Body of pancreas (tissue), 4 donors: ENCODE data around the gene CXCR6.

ENCODE experiments used
- POLR2A ChIP-seq, 3 donors: fragments of 450-650 bp; IDR thresholded peaks; one replicate each; pipeline ENCODE4 v1.6.1; 2016; ENCODE audit warnings: antibody characterized with exemption in 3 of 3, mild to moderate bottlenecking in 2 of 3
- TF ChIP-seq, protein P1 (sequence below), 7 experiments: fragments of 450-650 bp in 4 of 7; fragments of 200-600 bp in 3 of 7; sonication (generic) in 3 of 7; IDR thresholded peaks; one replicate each; pipeline ENCODE4 v1.5.1; 2016 to 2019; ENCODE audit warnings: antibody characterized with exemption in 7 of 7

DNA sequence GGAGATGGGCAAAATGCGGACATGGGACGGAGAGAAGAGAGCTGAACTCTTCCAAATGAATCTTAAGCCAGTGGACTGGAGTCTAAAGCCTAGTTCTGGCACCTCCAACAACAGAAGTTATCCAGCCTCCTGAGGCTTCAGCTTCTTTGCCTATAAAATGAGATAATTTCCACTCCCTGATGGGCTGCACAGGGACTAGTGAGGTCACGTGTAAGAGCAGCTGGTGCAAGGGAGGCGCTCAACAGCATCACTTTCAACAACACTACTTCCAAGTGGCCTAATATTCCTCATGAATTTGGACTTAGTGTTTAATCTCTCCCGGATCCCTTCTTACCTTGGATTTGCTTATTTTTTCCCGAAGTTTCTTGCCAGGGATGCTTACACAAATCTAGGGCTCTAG lies 8.7 kb downstream of the CXCR6 start:
- TF ChIP-seq POLR2A (IDR thresholded peaks at IDR 0.05): no peak
- TF ChIP-seq, protein P1, sequence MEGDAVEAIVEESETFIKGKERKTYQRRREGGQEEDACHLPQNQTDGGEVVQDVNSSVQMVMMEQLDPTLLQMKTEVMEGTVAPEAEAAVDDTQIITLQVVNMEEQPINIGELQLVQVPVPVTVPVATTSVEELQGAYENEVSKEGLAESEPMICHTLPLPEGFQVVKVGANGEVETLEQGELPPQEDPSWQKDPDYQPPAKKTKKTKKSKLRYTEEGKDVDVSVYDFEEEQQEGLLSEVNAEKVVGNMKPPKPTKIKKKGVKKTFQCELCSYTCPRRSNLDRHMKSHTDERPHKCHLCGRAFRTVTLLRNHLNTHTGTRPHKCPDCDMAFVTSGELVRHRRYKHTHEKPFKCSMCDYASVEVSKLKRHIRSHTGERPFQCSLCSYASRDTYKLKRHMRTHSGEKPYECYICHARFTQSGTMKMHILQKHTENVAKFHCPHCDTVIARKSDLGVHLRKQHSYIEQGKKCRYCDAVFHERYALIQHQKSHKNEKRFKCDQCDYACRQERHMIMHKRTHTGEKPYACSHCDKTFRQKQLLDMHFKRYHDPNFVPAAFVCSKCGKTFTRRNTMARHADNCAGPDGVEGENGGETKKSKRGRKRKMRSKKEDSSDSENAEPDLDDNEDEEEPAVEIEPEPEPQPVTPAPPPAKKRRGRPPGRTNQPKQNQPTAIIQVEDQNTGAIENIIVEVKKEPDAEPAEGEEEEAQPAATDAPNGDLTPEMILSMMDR (IDR thresholded peaks at IDR 0.05): no peak
